Parathyroid adenoma (tissue), 2 donors: Measurements from ENCODE around the gene GIPC2.

Source experiments
- H2AFZ ChIP-seq: fragments of 300-600 bp; sonication (generic); one replicate; pipeline ENCODE4 v1.7.0; 2017; ENCODE audit warnings: antibody characterized with exemption, mild to moderate bottlenecking
- H3K27ac ChIP-seq: fragments of 300-600 bp; sonication (generic); one replicate; pipeline ENCODE4 v1.7.0; 2017
- H3K27me3 ChIP-seq: fragments of 300-600 bp; sonication (generic); one replicate; pipeline ENCODE4 v1.7.0; 2017; ENCODE audit warnings: low read length; ENCODE audit not compliant: control insufficient read depth, insufficient read depth
- H3K36me3 ChIP-seq: fragments of 300-600 bp; sonication (generic); one replicate; pipeline ENCODE4 v1.7.0; 2017; ENCODE audit warnings: low read length; ENCODE audit not compliant: control insufficient read depth, insufficient read depth
- H3K4me1 ChIP-seq: fragments of 300-600 bp; sonication (generic); one replicate; pipeline ENCODE4 v1.7.0; 2017; ENCODE audit warnings: control low read depth
- H3K4me2 ChIP-seq: fragments of 300-600 bp; sonication (generic); one replicate; pipeline ENCODE4 v1.7.0; 2017; ENCODE audit warnings: low read length
- H3K4me3 ChIP-seq: fragments of 300-600 bp; sonication (generic); one replicate; pipeline ENCODE4 v1.7.0; 2017; ENCODE audit warnings: low read depth, low read length
- H3K79me2 ChIP-seq: fragments of 300-600 bp; sonication (generic); one replicate; pipeline ENCODE4 v1.7.0; 2017; ENCODE audit warnings: control low read depth
- H3K9ac ChIP-seq: fragments of 300-600 bp; sonication (generic); one replicate; pipeline ENCODE4 v1.7.0; 2017; ENCODE audit warnings: mild to moderate bottlenecking
- H3K9me3 ChIP-seq: fragments of 300-600 bp; sonication (generic); one replicate; pipeline ENCODE4 v1.7.0; 2017; ENCODE audit warnings: low read length; ENCODE audit not compliant: control insufficient read depth
- TF ChIP-seq, protein P1 (sequence below): fragments of 300-600 bp; sonication (generic); IDR thresholded peaks from one replicate; pipeline ENCODE4 v1.7.0; 2017; ENCODE audit warnings: antibody characterized with exemption, mild to moderate bottlenecking
- donor health status: primary hyperparathyroidism.

GIPC2 gene

DNA sequence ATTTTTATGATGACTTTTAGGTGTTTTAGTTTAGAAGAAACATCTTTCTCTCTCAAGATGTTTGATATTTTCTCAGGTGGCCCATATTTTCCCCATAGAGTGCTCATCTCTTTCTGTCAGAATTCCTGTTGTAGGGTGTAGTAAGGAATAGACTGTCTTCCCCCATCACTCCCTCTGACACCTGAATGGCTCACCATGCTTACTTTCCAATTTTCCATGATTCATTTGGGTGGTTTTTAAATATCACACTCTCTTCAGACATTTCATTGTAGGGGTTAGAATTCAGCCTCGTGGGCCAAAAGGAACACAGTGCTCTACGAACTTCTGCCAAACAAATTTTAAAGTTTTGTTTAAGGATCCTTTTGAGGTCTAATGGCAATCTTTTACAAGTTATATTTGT, 24.0 kb downstream of the GIPC2 start:
- TF ChIP-seq, protein P1, sequence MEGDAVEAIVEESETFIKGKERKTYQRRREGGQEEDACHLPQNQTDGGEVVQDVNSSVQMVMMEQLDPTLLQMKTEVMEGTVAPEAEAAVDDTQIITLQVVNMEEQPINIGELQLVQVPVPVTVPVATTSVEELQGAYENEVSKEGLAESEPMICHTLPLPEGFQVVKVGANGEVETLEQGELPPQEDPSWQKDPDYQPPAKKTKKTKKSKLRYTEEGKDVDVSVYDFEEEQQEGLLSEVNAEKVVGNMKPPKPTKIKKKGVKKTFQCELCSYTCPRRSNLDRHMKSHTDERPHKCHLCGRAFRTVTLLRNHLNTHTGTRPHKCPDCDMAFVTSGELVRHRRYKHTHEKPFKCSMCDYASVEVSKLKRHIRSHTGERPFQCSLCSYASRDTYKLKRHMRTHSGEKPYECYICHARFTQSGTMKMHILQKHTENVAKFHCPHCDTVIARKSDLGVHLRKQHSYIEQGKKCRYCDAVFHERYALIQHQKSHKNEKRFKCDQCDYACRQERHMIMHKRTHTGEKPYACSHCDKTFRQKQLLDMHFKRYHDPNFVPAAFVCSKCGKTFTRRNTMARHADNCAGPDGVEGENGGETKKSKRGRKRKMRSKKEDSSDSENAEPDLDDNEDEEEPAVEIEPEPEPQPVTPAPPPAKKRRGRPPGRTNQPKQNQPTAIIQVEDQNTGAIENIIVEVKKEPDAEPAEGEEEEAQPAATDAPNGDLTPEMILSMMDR, result no peak
- Histone ChIP-seq H3K36me3 (no peaks in the 10 kb centered on the region), H3K4me3 (no peak overlapping the region), H3K27ac (no peak overlapping the region), H3K27me3 (no peaks in the 10 kb centered on the region), H3K79me2 (no peaks in the 10 kb centered on the region), H2AFZ (no peak overlapping the region), H3K9me3 (no peaks in the 10 kb centered on the region), H3K4me2 (no peak overlapping the region), H3K4me1 (no peaks in the 10 kb centered on the region), H3K9ac (no peak overlapping the region)

DNA sequence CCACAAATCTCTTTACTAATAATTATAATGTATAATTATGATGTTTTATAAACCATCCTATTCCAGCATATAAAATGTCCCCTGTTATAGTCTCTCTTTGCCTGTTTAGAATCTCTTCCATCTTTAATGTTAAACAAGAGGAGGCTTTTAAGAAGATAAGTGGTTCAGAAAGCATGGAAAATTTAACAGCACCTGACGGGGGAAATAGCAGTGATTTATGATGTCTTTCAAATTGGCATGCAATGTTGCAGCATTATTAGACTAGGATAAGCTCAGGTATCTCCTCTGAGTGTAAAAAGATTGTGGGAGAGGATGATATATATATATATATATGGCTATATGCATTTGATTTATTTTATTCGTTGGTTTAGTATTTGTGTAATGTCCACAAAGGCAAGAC, 24.4 kb downstream of the GIPC2 start:
- Histone ChIP-seq H3K27me3 (no peaks in the 10 kb centered on the region), H3K36me3 (no peaks in the 10 kb centered on the region), H3K4me2 (no peak overlapping the region), H3K79me2 (no peaks in the 10 kb centered on the region), H3K4me1 (no peaks in the 10 kb centered on the region), H2AFZ (no peak overlapping the region), H3K4me3 (no peak overlapping the region), H3K27ac (no peak overlapping the region), H3K9me3 (no peaks in the 10 kb centered on the region), H3K9ac (no peak overlapping the region)
- TF ChIP-seq, protein P1, result no peak

DNA sequence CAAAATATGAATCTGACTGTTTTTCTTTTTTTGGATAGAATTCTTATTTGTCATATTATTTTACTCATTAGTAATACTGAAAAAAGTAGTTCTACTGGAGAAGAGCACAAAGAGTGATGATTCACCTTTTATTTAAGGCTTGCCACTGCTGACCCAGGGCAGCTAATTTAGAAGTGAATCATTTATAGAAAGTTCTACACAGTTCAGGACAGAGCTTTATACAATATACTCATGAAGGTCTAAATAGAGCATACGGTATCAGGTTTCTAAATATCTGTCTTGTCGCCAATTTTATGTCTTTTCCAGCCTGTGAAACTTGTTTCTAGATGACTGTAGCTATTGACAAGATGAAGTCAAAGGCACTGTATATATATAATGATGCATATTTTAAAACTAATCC, 25.0 kb downstream of the GIPC2 start:
- no peak overlapping the region for H3K27ac ChIP-seq
- H3K79me2 ChIP-seq, result no peaks in the 10 kb centered on the region

DNA sequence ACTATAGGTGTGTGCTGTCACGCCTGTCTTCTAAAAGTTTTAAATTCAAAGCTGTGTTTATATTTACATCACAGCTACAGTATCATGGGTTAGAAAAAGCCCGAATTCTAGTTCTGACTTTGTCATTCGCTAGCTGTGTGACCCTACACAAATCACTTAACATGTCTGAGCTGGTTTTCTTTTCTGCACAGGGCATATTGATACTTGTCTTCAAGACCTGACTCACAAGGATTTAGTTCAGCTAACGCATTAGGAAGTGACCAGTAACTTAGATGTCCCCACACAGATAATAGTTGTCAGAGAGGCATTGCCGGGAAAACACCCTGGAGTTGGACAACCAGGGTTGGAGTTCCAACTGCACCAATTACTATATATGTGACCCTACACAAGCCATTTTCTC, 25.9 kb downstream of the GIPC2 start:
- Histone ChIP-seq H3K4me3 (no peak overlapping the region), H3K36me3 (no peaks in the 10 kb centered on the region), H3K4me1 (no peaks in the 10 kb centered on the region), H3K4me2 (no peak overlapping the region), H3K79me2 (no peaks in the 10 kb centered on the region), H2AFZ (no peak overlapping the region), H3K27me3 (no peaks in the 10 kb centered on the region), H3K9me3 (no peaks in the 10 kb centered on the region), H3K9ac (no peak overlapping the region), H3K27ac (no peak overlapping the region)
- TF ChIP-seq, protein P1, result no peak

More for the DNA sequence above, 25.0 kb downstream of the GIPC2 start:
- Histone ChIP-seq H3K9ac (no peak overlapping the region), H3K36me3 (no peaks in the 10 kb centered on the region), H3K4me2 (no peak overlapping the region), H3K9me3 (no peaks in the 10 kb centered on the region), H3K4me1 (no peaks in the 10 kb centered on the region), H2AFZ (no peak overlapping the region), H3K4me3 (no peak overlapping the region), H3K27me3 (no peaks in the 10 kb centered on the region)
- TF ChIP-seq, protein P1, result no peak

GRCh38 chr1:78072216-78072615, 26.4 kb downstream of the GIPC2 start:
- H3K9me3 ChIP-seq, result no peaks in the 10 kb centered on the region
- no peak overlapping the region for H3K9ac ChIP-seq
- no peaks in the 10 kb centered on the region for H3K4me1 ChIP-seq
- no peaks in the 10 kb centered on the region for H3K36me3 ChIP-seq
- H3K27ac ChIP-seq, result no peak overlapping the region
- H3K4me3 ChIP-seq, result no peak overlapping the region
- no peak overlapping the region for H3K4me2 ChIP-seq
- no peaks in the 10 kb centered on the region for H3K27me3 ChIP-seq
- TF ChIP-seq, protein P1, result no peak
- H2AFZ ChIP-seq, result no peak overlapping the region
- no peaks in the 10 kb centered on the region for H3K79me2 ChIP-seq
